ENCODE data around the gene LARGE1.

Gene LARGE1

DNA sequence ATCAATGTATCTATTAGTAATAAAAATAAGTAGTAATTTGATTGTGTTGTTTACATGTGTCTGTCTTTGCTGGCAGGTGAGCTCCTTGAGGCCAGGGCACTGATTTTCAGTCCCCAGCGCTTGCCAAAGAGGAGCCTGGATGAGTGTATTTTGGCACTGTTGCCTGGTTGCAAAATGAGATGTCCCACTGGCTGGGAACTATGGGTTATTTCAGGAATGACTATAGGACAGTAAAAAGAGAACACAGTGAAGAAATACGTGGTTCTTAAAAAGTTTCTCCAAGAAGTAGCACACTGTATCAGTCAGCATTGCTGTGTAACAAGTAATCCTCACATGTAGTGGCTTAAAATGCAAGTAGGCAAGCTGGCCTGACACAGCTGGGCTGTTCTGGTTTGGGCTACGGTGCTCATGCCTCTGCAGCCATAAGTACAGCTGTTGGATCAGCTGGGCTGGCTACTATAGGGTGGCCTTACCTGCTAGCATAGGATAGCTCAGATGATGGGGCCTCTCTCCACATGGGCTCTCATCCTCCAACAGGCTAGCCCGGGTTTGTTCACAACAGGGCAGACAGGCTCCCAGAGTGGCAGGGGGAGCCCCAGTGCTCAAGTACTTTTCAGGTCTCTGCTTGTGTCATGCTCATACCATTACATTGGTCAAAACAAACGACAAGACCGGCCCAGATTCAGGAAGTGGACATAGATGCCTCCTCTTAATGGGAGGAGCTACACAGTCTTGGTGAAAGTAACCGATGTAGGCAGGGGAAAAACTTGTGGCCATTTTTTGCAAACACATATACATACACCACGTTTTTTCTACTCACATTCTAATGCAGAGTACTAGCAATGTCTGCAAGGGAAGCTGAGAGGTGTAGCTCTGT lies 399.1 kb downstream of the LARGE1 start:
- no peak for DNase-seq (ENCODE audit: low read depth)
- TF ChIP-seq CTCF (IDR thresholded peaks at IDR 0.05; ENCODE audit: low read depth, low read length, missing control alignments), result no peak
- in situ Hi-C loops (cut with HindIII; ENCODE audit: low sequenced_read_pairs), result loop anchor here (5.0 kb wide), 1 partner anchor 94 kb away; no protein-coding TSS in a partner anchor
- H3K4me3 ChIP-seq (ENCODE audit: low read depth, low read length), result no peak overlapping the region

DNA sequence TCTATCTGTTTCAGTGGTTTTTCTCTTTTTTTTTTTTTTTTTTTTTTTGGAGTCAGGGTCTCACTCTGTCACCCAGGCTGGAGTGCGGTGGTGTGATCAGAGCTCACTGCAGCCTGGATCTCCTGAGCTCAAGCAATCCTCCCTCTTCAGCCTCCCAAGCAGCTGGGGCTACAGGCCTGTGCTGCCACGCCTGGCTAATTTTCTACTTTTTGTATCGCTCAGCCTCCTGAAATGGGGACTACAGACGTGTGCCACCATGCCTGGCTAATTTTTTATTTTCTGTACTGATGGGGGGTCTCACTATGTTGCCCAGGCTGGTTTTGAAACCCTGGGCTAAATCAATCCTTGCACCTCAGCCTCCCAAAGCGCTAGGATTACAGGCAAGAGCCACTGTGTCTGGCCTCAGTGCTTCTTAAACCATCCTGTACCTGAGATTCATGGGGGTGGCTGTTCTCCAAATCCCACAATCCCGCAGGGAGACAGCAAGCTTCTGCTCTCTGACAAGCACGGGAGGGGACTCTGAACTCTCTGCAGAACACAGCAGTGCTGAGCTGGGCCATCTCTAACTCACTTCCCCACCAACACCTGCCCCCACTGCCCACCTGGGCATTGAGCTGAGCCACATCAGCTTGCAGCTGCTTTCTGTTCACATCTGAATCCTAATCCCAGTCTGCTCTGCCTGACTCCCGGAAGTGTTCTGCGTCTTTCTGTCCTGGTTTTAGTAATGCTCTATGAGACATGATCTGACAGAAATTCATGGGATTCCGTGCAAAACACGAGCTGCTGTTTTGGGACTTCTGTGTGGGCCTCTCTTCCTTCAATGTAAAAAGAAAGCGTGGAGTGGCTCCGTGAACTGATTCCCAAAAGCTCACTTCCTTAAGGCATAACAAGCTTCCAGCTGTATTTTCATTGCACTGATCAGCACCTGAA lies 400.0 kb downstream of the LARGE1 start:
- no peak for TF ChIP-seq CTCF (IDR thresholded peaks at IDR 0.05; ENCODE audit: low read depth, low read length, missing control alignments)
- no peak for DNase-seq (ENCODE audit: low read depth)
- in situ Hi-C loops (cut with HindIII; ENCODE audit: low sequenced_read_pairs), result loop anchor here (5.0 kb wide), 1 partner anchor 93 kb away; no protein-coding TSS in a partner anchor

GRCh38 chr22:33519071-33519973 lies 401.0 kb downstream of the LARGE1 start:
- H3K4me3 ChIP-seq (ENCODE audit: low read depth, low read length), result no peak overlapping the region
- in situ Hi-C loops (cut with HindIII; ENCODE audit: low sequenced_read_pairs), result no loop called here
- TF ChIP-seq CTCF (IDR thresholded peaks at IDR 0.05; ENCODE audit: low read depth, low read length, missing control alignments), result peak; percentile 47
- no peak for DNase-seq (ENCODE audit: low read depth)

More for the DNA sequence above, 400.0 kb downstream of the LARGE1 start:
- H3K4me3 ChIP-seq (ENCODE audit: low read depth, low read length), result no peak overlapping the region

- no peak for DNase-seq (ENCODE audit: low read depth)
- in situ Hi-C loops (cut with HindIII; ENCODE audit: low sequenced_read_pairs), result no loop called here
- H3K4me3 ChIP-seq (ENCODE audit: low read depth, low read length), result no peak overlapping the region
- TF ChIP-seq CTCF (IDR thresholded peaks at IDR 0.05; ENCODE audit: low read depth, low read length, missing control alignments), result no peak
These were observed 401.9 kb downstream of the LARGE1 start for GRCh38 chr22:33518405-33518804.

- no peak for TF ChIP-seq CTCF (IDR thresholded peaks at IDR 0.05; ENCODE audit: low read depth, low read length, missing control alignments)
- no peak overlapping the region for H3K4me3 ChIP-seq (ENCODE audit: low read depth, low read length)
- in situ Hi-C loops (cut with HindIII; ENCODE audit: low sequenced_read_pairs), result no loop called here
These were observed 404.5 kb downstream of the LARGE1 start for GRCh38 chr22:33515795-33516194.

More at GRCh38 chr22:33515795-33516194, 404.5 kb downstream of the LARGE1 start:
- DNase-seq (ENCODE audit: low read depth), result no peak

Measured in astrocyte of the cerebellum (primary cell).